ENCODE results near the gene RCL1. TPM values are rescaled to one million over a fixed set of nuclear protein-coding genes. Genes with fewer than 3 reads are reported as not detected.
A peak's percentile ranks its signal among the peaks of the same experiment; 100 is the strongest.
"Not testable (repeated sequence)": the region's sequence is repeated elsewhere in the genome, so short reads cannot be mapped to it uniquely, and the experiment has no call there.

RCL1 gene
- total RNA-seq, 2 donors from 2014 or later = 6.0 to 10.1 TPM

DNA sequence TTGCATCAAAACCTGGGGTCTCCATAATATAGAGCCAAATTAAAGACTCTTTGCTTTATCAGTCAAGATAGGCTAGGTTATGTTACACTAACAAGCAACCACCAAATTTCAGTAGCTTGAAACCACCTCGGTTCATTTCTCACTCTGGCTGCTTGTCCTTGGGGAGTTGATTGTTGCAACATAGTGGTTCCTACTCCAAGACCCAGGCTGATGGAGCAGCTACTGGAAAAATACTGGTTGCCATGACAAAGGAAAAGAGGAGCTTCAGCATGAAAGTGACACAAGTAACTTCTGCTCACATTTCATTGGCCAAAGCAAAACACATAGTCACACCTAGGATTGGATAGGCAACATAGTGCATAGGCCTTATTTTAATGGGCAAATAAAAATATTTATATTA is 18.5 kb upstream of the RCL1 start:
- DNase-seq (no peak), ATAC-seq (peak; percentile 72 to 92)

DNA sequence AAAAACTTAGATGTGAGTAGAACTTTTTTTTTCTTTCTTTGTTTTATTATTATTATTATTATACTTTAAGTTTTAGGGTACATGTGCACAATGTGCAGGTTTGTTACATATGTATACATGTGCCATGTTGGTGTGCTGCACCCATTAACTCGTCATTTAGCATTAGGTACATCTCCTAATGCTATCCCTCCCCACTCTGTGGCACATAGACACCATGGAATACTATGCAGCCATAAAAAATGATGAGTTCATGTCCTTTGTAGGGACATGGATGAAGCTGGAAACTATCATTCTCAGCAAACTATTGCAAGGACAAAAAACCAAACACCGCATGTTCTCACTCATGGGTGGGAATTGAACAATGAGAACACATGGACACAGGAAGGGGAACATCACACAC is 17.8 kb upstream of the RCL1 start:
- DNase-seq; ATAC-seq; intact Hi-C loops (cut with DNase I): not testable (repeated sequence)

More for the DNA sequence above, 18.5 kb upstream of the RCL1 start:
- intact Hi-C loops (cut with DNase I) = no loop called here

DNA sequence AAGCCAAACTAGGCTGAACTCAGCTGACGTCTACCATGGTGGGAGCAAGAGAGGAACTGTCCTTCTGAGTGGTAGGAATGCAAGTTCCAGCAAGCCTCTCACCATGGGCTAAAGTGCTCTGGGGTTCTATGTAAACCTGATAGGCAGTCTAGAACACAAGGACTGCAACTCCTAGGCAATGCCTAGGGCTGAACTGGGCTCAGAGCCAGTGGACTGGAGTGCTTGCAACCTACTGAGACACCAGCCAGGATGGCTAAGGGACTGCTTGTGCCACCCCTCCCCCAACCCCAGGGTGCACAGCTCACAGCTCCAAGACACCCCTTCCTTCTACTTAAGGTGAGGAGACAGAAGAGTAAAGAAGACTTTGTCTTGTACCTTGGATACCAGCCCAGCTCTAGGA is 12.1 kb upstream of the RCL1 start:
- DNase-seq = no peak
- intact Hi-C loops (cut with DNase I) = no loop called here
- no peak for ATAC-seq

DNA sequence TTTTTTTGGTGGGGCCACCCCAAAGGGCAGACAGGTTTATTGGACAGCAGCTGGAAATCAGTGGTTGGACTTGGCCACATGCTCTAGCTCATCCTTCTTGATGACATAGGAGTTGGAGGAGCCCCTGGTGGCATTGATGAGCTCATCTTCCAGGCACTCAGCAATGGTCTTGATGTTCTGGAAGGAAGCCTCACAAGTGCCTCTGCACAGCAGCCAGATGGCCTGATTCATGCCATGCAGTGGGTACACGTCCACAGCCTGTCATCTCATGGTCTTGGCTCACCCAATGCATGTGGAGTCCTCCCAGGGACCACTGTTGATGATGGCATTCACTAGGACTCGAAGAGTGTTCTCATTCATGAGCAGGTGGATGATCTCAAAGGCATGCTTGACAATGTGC is 11.3 kb upstream of the RCL1 start:
- ATAC-seq (no peak), DNase-seq (no peak)
- intact Hi-C loops (cut with DNase I) = no loop called here

DNA sequence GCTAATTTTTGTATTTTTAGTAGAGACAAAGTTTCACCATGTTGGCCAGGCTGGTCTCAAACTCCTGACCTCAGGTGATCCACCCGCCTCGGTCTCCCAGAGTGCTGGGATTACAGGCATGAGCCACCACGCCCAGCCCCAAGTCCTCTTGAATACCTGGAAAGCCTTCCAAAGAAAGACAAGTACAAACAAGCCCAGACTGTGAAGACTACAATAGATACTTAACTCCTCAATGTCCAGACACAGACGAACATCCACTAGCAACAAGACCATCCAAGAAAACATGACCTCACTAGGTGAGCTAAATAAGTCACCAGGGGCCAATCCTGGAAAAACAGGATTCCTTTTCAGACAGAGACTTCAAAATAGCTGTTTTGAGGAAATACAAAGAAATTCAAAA is 9.6 kb upstream of the RCL1 start:
- DNase-seq; intact Hi-C loops (cut with DNase I): not testable (repeated sequence)

DNA sequence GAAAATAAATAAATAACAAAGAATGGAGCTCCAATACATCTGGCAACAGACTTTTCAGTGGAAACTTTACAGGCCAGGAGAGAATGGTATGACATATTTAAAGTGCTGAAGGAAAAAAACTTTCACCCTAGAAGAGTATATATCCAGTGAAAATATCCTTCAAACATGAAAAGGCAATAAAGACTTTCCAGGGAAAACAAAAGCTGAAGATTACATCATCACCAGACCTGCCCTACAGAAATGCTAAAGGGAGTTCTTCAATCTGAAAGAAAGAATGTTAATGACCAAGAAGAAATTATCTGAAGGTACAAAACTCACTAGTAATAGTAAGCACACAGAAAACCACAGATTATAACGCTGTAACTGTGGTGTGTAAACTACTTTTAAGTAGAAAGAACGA is 8.3 kb upstream of the RCL1 start:
- intact Hi-C loops (cut with DNase I) = no loop called here
- ATAC-seq (no peak), DNase-seq (no peak)

More for the DNA sequence above, 9.6 kb upstream of the RCL1 start:
- ATAC-seq = not testable (repeated sequence)

DNA sequence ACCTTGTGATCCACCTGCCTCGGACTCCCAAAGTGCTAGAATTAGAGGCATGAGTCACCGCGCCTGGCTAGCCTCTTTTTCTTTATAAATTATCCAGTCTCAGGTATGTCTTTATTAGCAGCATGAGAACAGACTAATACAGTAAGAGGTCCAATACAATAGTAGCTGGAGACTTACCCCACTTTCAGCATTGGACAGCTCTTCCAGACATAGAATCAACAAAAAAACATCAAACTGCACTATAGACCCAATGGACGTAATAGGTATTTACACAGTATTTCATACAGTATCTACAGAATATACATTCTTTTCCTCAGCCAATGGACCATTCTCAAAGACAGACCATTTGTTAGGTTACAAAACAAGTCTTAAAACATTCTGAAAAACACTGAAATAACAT is 6.1 kb upstream of the RCL1 start:
- ATAC-seq = no peak
- intact Hi-C loops (cut with DNase I) = no loop called here
- DNase-seq = no peak

DNA sequence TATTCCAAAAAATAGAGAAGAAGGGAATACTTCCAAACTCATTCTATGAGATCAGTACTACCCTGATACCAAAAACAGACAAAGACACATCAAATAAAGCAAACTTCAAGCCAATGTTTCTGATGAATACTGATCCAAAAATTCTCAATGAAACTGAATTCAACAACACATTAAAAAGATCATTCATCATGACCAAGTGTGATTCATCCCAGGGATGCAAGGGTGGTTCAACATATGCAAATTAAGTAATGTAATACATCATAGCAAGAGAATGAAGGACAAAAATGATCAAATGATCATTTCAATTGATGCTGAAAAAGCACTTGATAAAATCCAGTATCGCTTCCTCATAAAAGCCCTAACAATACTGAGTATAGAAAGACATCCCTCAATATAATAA is 4.9 kb upstream of the RCL1 start:
- intact Hi-C loops (cut with DNase I) = no loop called here
- DNase-seq (no peak), ATAC-seq (no peak)

DNA sequence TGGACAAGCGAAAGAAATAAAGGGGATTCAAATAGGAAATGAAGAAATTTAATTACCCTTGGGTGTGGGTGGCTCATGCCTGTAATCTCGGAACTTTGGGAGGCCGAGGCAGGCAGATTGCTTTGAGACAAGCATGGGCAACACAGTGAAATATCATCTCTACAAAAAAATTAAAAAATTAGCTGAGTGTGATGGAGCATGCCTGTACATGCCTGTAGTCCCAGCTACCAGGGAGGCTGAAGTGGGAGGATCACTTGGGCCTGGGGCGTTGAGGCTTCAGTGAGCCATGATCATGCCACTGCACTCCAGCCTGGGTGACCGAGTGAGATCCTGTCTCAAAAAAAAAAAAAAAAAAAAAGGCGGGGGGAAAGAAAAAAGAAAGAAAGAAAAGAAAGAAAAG is 4.0 kb upstream of the RCL1 start:
- ATAC-seq = no peak
- intact Hi-C loops (cut with DNase I) = no loop called here
- no peak for DNase-seq

DNA sequence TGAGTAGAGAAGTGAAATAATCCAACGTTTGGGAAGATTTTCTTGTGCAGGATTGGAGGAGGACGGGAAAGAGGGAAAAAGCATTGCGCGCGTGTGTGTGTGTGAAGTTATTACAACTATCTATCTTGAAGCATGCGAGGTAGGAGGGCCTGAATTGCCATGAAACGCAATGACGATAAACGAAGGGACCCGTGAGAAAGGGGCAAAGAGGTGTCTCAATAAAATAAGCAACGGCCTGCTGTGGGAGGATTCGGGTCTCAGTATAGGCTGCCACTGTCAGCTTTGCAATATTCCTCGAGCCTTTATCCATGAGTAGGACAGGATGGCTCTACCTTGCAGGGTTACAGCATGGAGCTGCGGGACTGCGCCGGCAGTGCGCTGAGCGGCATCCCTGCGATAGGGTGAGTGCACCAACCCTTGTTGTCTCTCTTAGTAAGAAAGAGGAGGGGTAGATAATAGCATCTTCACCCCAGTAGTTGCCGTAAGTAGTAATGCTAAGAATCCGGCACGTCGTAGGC is 631 bp upstream of the RCL1 start:
- intact Hi-C loops (cut with DNase I) = loop anchor here in 1 of 2 donors (10.0 kb wide), 1 partner anchor 193 kb away; the partner anchor contains the start of gene JAK2
- ATAC-seq (peak; percentile 4 to 55), DNase-seq (no peak)

DNA sequence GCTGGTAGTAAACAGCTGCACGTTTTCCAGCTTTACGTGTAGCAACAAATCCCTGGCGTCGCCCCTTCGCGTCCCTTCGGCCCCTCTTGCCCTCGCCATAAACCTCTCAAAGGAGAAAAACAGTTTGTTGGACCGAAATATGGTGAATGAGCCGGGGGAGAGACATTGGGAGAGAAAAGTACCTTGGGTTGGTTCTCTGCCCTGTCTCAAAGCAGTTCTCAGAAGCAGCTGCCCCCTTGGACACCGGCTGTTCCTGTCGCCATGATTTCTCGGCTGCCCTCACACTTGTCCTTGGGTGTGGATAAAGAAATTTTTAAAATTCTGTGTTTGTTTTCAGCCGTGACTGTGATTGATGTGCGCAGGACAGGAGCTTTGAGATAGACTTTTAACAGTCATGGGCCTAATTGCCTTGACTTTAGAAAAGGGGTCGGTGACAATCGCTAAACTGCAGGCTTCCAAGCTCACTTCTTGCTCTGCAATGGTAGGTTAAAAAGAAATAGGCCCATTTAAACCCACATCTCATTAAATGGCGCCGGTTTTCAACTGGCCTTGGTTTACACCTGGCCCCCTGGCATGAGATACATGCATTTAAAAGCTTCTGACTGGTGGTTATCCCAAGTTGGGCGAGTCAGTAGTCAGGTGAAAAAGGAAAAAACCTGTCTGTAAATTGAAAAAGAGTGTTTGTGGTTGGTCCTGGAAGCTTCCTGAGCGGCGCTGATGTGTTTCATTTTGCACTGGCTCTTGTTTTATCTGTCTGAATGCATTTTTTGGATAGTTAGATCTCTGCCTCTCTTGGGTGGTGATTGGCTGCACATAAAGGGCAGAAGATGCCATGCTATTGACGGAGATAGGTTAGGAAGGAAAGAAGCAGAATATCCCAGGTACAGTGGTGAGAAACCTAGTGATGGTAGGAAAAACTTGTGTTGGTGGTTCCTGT is 983 bp downstream of the RCL1 start:
- intact Hi-C loops (cut with DNase I) = loop anchor here in 1 of 2 donors (10.0 kb wide), 1 partner anchor 191 kb away; the partner anchor contains the start of gene JAK2
- DNase-seq (no peak), ATAC-seq (no peak)

DNA sequence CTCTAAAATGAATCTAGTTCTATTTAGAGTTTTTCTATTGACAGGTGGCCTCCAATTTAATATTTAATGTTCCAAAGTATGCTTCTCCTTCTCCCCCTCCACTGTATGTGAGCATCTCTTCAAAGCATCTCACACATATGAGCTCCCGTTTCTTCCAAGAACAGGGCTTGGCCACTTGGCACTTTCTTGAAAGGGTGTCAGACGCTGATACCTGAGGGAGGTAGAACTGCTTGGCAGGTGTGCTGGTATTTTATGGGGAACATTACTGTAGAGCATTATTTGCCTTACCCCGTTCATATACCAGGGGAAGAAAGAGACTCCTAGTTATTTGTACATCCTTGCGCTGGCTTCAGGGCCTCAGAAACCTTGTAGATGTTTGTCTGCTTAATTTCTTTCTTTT is 1.9 kb downstream of the RCL1 start:
- ATAC-seq = no peak
- DNase-seq = no peak
- intact Hi-C loops (cut with DNase I) = loop anchor here (5.0 to 10.0 kb wide), 3 partner anchors 32 to 190 kb away; partner anchors contain the start of genes JAK2 (in 1 of the 2) and PLPP6 (in 1 of the 2)

DNA sequence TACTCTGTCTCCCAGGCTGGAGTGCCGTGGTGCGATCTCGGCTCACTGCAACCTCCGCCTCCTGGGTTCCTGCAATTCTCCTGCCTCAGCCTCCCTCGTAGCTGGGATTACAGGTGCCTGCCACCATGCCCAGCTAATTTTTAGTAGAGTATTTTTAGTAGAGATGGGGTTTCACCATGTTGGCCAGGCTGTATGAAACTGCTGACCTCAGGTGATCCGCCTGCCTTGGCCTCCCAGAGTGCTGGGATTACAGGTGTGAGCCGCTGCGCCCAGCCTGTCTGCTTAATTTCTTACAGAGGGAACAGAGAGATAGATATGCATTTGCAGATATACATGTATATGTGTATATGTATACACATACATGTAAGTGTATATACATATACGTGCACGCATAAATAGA is 2.4 kb downstream of the RCL1 start:
- not testable (repeated sequence) for ATAC-seq, DNase-seq
- intact Hi-C loops (cut with DNase I) = loop anchor here (5.0 to 10.0 kb wide), 3 partner anchors 33 to 190 kb away; partner anchors contain the start of genes JAK2 (in 1 of the 2) and PLPP6 (in 1 of the 2)

DNA sequence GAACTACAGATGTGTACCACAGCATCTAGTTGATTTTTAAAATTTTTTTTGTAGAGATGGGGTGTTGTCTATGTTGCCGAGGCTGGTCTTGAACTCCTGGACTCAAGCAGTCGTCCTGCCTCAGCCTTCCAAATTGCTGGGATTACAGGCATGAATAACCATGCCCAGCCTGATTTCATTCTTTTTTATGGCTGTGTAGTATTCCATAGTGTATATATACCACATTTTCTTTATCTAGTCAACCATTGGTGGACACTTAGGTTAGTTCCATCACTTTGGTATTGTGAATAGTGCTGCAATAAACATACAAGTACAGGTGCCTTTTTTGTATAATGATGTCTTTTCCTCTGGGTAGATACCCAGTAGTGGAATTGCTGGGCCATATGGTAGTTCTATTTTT is 3.8 kb downstream of the RCL1 start:
- DNase-seq = no peak
- ATAC-seq = no peak
- intact Hi-C loops (cut with DNase I) = loop anchor here (5.0 to 10.0 kb wide), 3 partner anchors 34 to 188 kb away; partner anchors contain the start of genes JAK2 (in 1 of the 2) and PLPP6 (in 1 of the 2)

DNA sequence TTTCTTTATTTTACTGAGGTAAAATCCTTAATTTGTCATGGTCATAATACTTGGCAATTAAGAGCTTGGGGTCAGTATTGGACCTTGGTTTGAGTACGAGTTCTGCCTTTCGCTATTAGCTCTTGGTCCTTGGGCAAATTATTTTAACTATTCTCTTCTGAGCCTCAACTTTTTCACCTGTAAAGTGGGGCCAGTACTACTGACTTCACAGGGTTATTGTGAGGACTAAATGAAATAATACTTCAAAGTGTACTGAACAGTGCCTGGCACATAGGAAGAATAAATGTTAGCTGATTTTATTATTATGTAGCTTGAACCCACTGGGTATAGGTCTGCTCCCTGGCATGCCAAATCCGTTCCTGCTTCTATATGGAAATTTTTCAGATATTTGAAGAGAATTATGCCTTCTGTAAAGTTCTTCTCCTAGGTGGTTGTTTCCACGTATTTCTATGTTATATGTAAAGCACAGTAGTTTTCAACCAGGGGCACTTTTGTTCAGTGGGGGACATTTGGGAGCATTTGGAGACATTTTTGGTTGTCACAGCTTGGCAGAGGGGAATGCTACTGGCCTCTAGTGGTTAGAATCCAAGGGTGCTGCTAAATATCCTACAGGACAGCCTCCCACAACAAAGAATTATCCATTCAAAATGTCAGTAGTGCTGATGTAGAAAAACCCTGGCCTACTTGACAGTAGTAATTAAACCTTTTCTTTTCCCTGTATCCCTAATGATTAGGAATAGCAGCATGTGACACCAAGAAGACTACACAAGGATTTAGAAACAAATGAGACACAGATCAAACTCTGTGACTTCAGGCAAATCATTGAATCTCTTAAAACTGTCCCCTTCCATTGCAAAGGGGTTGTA is 4.5 kb downstream of the RCL1 start:
- DNase-seq (no peak), ATAC-seq (no peak)
- intact Hi-C loops (cut with DNase I) = loop anchor here (5.0 to 10.0 kb wide), 3 partner anchors 35 to 188 kb away; partner anchors contain the start of genes JAK2 (in 1 of the 2) and PLPP6 (in 1 of the 2)

DNA sequence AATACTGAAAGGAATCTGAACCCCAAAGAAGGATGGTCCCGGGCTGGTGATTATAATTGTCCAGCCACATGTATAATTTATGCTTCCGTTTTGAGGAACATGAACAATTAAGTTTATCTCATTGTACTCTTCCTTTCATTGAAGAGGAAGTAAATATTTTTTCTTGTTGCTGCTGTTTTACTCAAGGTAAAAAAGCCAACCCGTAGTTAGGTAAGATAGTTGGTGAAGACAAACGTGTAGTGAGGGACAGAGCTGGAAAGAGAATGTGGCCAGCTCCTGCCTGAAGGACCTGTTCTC is 5.1 kb downstream of the RCL1 start:
- ATAC-seq (no peak), DNase-seq (no peak)
- intact Hi-C loops (cut with DNase I) = loop anchor here (5.0 to 10.0 kb wide), 3 partner anchors 36 to 187 kb away; partner anchors contain the start of genes JAK2 (in 1 of the 2) and PLPP6 (in 1 of the 2)

DNA sequence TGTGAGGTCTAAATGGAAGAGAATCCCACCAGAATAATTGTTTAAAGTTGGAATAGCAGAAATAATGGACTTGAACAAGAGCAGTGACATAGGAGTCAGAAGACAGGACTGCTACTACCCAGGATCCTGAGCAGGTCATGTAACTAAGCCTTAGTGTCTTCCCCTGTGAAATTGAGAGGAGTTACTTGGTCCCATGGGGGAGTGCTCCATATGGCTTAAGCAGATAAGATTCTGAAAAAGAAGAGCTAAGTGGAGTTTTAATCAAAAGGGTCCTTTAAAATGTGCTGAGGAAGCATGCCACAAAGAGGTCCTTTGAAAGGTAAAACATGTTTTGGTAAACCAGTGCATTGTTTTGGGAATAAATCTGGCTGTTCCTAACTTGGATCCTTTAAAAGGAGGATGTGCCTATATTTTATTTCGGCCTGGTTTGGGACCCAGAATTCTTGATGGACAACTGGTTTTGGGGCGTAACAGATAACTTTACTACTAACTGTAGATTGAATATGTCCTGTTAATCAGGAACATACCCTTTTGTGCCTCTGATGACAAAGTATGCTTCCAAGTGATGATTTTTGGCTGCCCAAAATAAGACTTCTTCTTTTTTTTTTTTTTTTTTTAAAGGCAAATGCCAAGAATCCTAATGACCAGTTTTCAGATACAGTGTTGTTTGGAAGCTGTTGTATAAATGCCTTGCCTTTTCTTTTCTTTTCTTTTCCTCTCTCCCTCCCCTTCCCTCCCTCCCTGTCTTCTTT is 5.7 kb downstream of the RCL1 start:
- no peak for ATAC-seq
- intact Hi-C loops (cut with DNase I) = loop anchor here (5.0 to 10.0 kb wide), 3 partner anchors 36 to 186 kb away; partner anchors contain the start of genes JAK2 (in 1 of the 2) and PLPP6 (in 1 of the 2)
- no peak for DNase-seq

DNA sequence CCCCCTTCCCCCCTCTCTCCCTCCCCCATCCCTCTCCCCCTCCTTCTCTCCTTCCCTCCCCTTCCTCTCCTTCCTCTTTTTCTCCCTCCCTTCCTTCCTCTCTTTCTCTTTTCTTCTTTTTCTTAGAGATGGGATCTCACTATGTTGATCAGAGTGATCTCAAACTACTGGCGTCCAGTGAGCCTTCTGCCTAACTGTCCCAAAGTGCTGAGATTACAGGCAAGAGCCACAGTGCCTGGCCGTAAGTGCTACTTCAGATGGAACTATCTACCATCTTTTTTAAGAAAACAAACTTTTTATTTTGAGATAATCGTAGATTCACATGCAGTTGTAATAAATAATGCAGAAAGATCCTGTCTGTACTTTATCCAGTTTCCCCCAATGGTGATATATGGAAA is 6.3 kb downstream of the RCL1 start:
- DNase-seq (no peak), ATAC-seq (no peak)
- intact Hi-C loops (cut with DNase I) = loop anchor here (5.0 to 10.0 kb wide), 3 partner anchors 37 to 186 kb away; partner anchors contain the start of genes JAK2 (in 1 of the 2) and PLPP6 (in 1 of the 2)
